HG03045 (cell line): Measurements from ENCODE around the gene NLRP5.

Experiments used
- ATAC-seq: cut with Tn5 transposase; IDR thresholded peaks from one replicate; pipeline ENCODE4 v1.9.1; 2021; ENCODE audit warnings: mild to moderate bottlenecking, moderate library complexity; ENCODE audit not compliant: unreplicated experiment

NLRP5 gene

DNA sequence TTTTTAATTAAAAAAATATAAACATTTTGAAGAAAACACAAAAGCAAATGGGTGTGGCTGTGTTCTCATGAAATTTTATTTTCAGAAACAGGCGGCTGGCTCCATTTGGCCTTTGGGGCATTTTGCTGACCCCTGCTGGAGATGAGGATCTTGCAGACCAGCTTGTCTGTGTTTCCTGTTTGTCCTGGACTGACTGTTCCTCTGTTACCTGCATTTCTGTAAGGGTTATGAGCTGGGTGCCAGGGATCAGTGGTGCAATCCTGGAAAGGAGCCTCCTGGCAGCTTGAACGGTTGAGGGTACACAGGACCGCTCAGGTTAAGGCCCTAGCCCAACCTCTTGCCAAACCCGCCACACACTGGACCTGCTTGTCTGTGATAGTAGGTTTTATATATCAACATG is 84.6 kb downstream of the NLRP5 start:
- ATAC-seq, result no peak

DNA sequence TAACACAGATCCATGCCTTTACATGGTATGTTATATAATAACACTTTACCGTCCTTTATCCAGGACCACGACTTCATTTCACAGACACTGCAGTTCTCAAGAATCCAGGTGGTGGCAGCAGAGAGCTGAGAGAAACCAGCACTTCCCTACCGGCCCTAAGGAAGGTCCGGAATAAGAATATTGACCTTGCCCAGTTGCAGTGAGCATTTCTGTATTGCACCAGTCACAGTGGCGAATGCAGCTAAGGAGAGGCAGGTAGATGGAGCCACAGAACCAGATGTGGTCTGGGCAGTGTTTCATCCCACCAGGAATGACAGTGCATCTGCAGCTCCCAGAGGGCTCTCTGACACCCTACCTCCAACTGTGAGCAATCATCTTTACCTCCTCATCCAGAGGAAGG is 89.9 kb downstream of the NLRP5 start:
- no peak for ATAC-seq

GRCh38 chr19:56079609-56080008 is 93.0 kb downstream of the NLRP5 start:
- no peak for ATAC-seq

- ATAC-seq, result peak; percentile 66
Observed at GRCh38 chr19:56080669-56081401, 94.3 kb downstream of the NLRP5 start.

DNA sequence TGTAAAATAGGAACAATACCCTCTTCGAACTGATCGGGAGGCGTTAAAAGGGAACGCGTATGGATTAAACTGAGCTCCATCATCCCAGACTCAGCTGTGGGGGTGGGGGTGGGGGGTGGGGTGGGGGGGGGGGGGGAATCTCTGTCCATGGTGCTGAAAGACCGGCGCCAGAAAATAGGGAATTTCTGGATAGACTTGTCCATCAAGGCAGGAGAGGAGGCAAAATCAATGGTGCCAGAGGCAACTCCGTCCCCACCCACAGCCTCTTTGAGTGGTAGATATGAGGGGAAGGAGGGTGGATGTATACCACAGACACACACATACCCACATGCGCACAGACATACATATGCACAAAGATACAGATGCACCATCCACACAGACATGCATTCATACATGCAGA is 97.1 kb downstream of the NLRP5 start:
- no peak for ATAC-seq

GRCh38 chr19:56084835-56085536 is 98.4 kb downstream of the NLRP5 start:
- ATAC-seq, result no peak

GRCh38 chr19:56085571-56086275 is 99.1 kb downstream of the NLRP5 start:
- ATAC-seq, result no peak

- ATAC-seq, result no peak
Observed at GRCh38 chr19:56086671-56087430, 100.3 kb downstream of the NLRP5 start.

DNA sequence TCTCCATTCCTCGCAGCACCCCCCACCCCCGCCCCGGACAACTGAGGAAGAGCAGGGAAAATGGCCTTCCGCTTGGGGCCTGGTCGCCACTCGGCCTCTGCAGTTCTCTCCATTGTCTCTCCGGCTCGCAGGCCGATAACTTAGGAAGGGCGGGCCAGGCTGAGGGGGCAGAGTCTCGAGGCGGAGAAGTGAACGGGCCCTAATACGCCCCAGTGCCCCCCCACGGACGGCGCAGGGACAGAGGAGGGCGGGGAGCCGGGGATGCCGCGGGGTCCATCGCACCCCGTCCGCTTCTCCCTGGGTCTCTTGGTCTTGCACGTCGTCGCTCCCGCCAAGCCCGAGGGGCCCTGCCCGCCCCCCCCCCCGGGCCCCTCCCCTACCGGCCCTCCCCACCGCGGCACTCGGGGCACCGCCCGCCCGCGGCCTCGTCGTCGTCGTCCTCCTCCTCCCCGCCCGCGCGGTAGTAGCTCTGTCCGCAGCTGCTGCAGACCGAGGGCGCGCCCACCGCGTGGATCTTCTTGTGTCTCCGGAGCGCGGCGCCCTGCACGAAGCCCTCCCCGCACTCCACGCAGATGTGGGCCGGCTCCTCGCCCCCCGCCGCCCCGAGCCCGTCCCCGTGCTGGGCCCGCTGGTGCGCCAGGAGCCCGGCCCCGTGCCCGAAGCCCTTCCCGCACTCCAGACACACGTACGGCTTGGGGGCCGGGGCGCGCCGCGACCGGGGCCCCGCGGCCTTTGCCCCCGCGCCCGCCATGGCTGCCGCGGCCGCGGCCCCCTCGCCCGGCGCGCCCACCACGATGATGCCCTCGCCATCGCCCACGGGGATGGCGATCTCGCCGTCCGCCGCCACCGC is 101.3 kb downstream of the NLRP5 start:
- ATAC-seq, result no peak

DNA sequence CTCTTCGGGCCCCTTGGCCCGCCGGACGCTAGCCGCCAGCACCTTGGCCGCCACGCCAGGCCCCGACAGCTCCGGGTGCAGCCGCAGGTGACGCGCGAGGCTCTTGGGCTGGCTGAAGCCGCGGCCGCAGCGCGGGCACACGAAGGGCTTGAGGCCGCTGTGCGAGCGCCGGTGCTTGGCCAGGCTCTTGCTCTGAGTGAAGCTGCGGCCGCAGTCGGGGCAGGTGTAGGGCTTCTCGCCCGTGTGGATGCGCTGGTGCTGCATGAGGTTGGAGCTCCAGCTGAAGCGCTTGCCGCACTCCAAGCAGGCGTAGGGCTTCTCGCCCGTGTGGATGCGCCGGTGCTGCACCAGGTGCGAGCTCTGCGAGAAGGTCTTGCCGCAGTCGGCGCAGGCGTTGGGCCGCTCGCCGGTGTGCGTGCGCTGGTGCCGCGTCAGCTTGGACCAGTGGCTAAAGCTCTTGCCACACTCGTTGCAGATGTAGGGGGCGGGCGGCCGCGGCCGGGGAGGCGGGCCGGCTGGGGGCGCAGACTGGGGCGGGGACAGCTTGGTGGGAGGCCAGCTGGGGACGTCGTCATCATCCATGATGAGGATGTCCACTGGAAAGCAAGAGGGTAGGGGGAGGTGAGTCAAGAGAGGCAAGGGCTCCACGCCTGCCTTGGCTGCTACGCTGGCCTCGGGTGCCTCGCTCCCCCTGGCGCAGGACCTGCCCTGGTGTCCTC is 102.1 kb downstream of the NLRP5 start:
- no peak for ATAC-seq

GRCh38 chr19:56089344-56089743 is 102.8 kb downstream of the NLRP5 start:
- ATAC-seq, result no peak

DNA sequence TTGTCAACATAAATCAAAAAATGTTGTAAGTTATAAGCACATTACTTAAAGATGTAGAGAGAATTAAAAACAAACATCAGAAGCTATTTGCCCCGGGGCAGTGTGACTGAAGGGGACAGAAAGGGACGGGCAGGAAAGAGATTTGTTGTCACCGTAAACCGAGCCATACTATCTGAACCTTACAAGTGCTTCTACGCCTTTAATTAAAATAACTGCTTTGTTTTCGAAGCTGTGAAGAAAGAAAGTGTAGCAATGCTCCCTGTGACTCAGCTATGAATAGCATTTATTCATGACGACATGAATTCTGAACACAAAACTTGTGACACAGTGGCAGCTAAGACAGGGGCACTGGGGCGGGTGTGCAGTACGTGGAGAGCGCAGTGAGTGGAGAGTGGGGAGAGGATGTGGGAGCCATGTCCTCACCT is 104.5 kb downstream of the NLRP5 start:
- no peak for ATAC-seq

DNA sequence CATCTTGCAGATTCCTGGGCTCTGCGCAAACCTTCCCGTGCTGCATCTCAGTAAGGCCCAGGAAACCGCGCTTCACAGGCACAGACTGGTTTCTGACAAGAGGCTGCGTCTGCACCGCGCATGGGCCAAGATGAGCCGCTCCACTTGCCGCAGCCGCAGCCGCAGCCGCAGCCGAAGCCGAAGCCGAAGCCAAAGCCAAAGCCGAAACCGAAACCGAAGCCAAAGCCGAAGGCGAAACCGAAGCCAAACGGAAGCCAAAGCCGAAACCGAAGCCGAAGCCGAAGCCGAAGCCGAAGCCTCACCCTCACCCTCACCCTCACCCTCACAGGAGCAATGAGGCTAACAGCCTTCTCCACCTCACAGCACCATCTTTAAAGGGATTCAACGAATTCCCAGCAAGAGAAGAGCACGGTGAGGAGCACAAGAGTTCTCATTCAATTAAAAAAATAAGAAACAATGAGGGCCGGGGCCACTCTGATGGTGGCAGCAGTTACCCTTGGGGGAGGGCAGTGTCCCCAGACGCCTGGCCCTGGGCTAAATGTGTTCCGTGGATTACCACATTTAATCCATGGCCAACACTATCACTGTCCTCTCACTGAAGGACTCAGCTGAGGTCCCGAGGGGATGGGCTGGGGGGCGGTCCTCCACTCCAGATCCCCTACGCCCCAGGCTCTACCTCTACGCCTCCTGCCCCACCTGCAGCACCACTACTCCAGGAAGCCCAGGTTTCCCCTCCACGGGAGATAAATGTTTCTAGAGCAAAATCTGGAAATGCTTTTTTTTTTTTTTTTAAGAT is 105.4 kb downstream of the NLRP5 start:
- no peak for ATAC-seq

DNA sequence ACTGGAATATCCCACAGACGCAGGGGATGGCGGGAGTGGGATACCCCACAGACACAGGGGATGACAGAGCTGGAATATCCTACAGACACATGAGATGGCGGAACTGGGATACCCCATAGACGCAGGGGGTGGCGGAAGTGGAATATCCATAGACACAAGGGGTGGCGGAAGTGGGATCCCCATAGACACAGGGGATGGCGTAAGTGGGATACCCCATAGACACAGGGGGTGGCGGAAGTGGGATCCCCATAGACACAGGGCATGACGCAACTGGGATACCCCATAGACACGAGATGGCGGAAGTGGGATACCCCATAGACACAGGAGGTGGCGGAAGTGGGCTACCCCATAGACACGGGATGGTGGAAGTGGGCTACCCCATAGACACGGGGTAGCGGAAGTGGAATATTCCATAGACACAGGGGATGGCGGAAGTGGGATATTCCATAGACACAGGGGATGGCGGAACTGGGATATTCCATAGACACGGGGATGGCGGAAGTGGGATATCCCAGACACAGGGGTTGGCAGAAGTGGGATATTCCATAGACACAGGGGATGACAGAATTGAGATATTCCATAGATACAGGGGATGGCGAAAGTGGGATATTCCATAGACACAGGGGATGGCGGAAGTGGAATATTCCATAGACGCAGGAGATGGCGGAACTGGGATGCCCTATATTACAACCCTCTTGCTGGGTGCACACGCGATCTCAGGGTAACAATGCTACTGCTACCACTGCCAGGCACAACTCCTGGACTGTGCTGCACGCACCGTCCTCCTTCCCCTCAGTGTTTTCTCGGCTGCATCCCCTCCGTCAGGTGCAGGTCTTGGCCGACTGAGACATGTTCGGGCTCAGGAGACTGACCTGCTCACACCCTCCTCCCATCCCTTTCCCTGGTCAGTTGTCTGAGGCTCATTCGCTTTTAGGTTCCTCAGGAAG is 106.4 kb downstream of the NLRP5 start:
- ATAC-seq, result no peak

- no peak for ATAC-seq
Observed at GRCh38 chr19:56094449-56094848, 107.9 kb downstream of the NLRP5 start.

- no peak for ATAC-seq
Observed at GRCh38 chr19:56096665-56097064, 110.1 kb downstream of the NLRP5 start.

DNA sequence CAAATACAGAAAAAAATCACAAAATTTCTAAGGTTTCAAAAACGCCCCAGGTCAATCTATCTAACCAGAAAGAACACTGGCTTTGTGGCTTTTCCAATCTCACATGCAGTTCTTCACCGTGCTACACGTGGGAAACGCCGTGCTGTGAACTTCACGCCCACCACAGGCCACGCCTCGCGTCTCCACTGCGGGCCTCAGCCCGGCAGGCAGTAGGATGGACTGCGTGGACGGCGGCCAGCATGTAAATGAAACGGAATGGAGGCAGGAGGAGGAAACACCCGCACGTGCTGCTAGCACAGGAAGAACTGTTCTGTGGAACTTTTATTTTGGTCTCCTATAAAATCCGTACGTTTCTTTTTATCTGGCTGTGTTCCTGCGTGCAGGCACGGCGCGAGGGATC is 110.7 kb downstream of the NLRP5 start:
- no peak for ATAC-seq

- no peak for ATAC-seq
Observed at GRCh38 chr19:56097776-56098175, 111.2 kb downstream of the NLRP5 start.
